ENCODE data around the gene SLC12A3.
A peak's percentile ranks its signal among the peaks of the same experiment; 100 is the strongest.

Gene SLC12A3

GRCh38 chr16:56921571-56921970 is 56.6 kb downstream of the SLC12A3 start:
- no peak overlapping the region for H3K27ac ChIP-seq (ENCODE audit: low read length)
- peaks cover 2% of the 10 kb centered on the region for H3K4me1 ChIP-seq (ENCODE audit: control insufficient read depth, insufficient read depth, low read length)
- H3K36me3 ChIP-seq (ENCODE audit: control insufficient read depth in 2 of 2, insufficient read depth in 2 of 2, low read length in 2 of 2): no peaks in the 10 kb centered on the region
- no peak overlapping the region for H3K4me3 ChIP-seq (ENCODE audit: low read length in 2 of 2)
- no peaks in the 10 kb centered on the region for H3K27me3 ChIP-seq (ENCODE audit: control insufficient read depth in 1 of 2, insufficient read depth in 2 of 2, low read length in 2 of 2)
- H3K9ac ChIP-seq (ENCODE audit: low read length in 2 of 2): no peak overlapping the region
- no peaks in the 10 kb centered on the region for H3K9me3 ChIP-seq (ENCODE audit: control insufficient read depth in 2 of 2, low read length in 2 of 2)

GRCh38 chr16:56923481-56924091 is 58.6 kb downstream of the SLC12A3 start:
- Histone ChIP-seq H3K27ac (ENCODE audit: low read length) (no peak overlapping the region), H3K4me1 (ENCODE audit: control insufficient read depth, insufficient read depth, low read length) (no peaks in the 10 kb centered on the region), H3K36me3 (ENCODE audit: control insufficient read depth in 2 of 2, insufficient read depth in 2 of 2, low read length in 2 of 2) (no peaks in the 10 kb centered on the region), H3K9me3 (ENCODE audit: control insufficient read depth in 2 of 2, low read length in 2 of 2) (no peaks in the 10 kb centered on the region), H3K4me3 (ENCODE audit: low read length in 2 of 2) (no peak overlapping the region), H3K9ac (ENCODE audit: low read length in 2 of 2) (no peak overlapping the region), H3K27me3 (ENCODE audit: control insufficient read depth in 1 of 2, insufficient read depth in 2 of 2, low read length in 2 of 2) (no peaks in the 10 kb centered on the region)

GRCh38 chr16:56927471-56927870 is 62.5 kb downstream of the SLC12A3 start:
- H3K36me3 ChIP-seq (ENCODE audit: control insufficient read depth in 2 of 2, insufficient read depth in 2 of 2, low read length in 2 of 2): no peaks in the 10 kb centered on the region
- no peak overlapping the region for H3K4me3 ChIP-seq (ENCODE audit: low read length in 2 of 2)
- H3K4me1 ChIP-seq (ENCODE audit: control insufficient read depth, insufficient read depth, low read length): peaks cover 5% of the 10 kb centered on the region
- H3K9me3 ChIP-seq (ENCODE audit: control insufficient read depth in 2 of 2, low read length in 2 of 2): no peaks in the 10 kb centered on the region
- H3K9ac ChIP-seq (ENCODE audit: low read length in 2 of 2): no peak overlapping the region
- no peak overlapping the region for H3K27ac ChIP-seq (ENCODE audit: low read length)
- no peaks in the 10 kb centered on the region for H3K27me3 ChIP-seq (ENCODE audit: control insufficient read depth in 1 of 2, insufficient read depth in 2 of 2, low read length in 2 of 2)

- H3K9ac ChIP-seq (ENCODE audit: low read length in 2 of 2): no peak overlapping the region
Observed at GRCh38 chr16:56929639-56930038, 64.6 kb downstream of the SLC12A3 start.

GRCh38 chr16:56930486-56931270 is 65.7 kb downstream of the SLC12A3 start:
- Histone ChIP-seq H3K9me3 (ENCODE audit: control insufficient read depth in 2 of 2, low read length in 2 of 2) (no peaks in the 10 kb centered on the region), H3K9ac (ENCODE audit: low read length in 2 of 2) (peak overlapping the region in 1 of 2 donors; percentile 69), H3K4me1 (ENCODE audit: control insufficient read depth, insufficient read depth, low read length) (peaks cover 17% of the 10 kb centered on the region), H3K27me3 (ENCODE audit: control insufficient read depth in 1 of 2, insufficient read depth in 2 of 2, low read length in 2 of 2) (no peaks in the 10 kb centered on the region), H3K27ac (ENCODE audit: low read length) (peak overlapping the region; percentile 97), H3K4me3 (ENCODE audit: low read length in 2 of 2) (peak overlapping the region in 1 of 2 donors; percentile 99), H3K36me3 (ENCODE audit: control insufficient read depth in 2 of 2, insufficient read depth in 2 of 2, low read length in 2 of 2) (peaks cover 4 to 7% of the 10 kb centered on the region in 2 donors)

More at GRCh38 chr16:56929639-56930038, 64.6 kb downstream of the SLC12A3 start:
- Histone ChIP-seq H3K4me3 (ENCODE audit: low read length in 2 of 2) (no peak overlapping the region), H3K36me3 (ENCODE audit: control insufficient read depth in 2 of 2, insufficient read depth in 2 of 2, low read length in 2 of 2) (no peaks in the 10 kb centered on the region), H3K9me3 (ENCODE audit: control insufficient read depth in 2 of 2, low read length in 2 of 2) (no peaks in the 10 kb centered on the region), H3K27ac (ENCODE audit: low read length) (no peak overlapping the region), H3K27me3 (ENCODE audit: control insufficient read depth in 1 of 2, insufficient read depth in 2 of 2, low read length in 2 of 2) (no peaks in the 10 kb centered on the region), H3K4me1 (ENCODE audit: control insufficient read depth, insufficient read depth, low read length) (peaks cover 9% of the 10 kb centered on the region)

GRCh38 chr16:56931271-56931891 is 66.4 kb downstream of the SLC12A3 start:
- H3K9ac ChIP-seq (ENCODE audit: low read length in 2 of 2): peak overlapping the region; percentile 69 to 84
- H3K9me3 ChIP-seq (ENCODE audit: control insufficient read depth in 2 of 2, low read length in 2 of 2): no peaks in the 10 kb centered on the region
- H3K27me3 ChIP-seq (ENCODE audit: control insufficient read depth in 1 of 2, insufficient read depth in 2 of 2, low read length in 2 of 2): no peaks in the 10 kb centered on the region
- peaks cover 10 to 11% of the 10 kb centered on the region in 2 donors for H3K36me3 ChIP-seq (ENCODE audit: control insufficient read depth in 2 of 2, insufficient read depth in 2 of 2, low read length in 2 of 2)
- peak overlapping the region; percentile 49 to 99 for H3K4me3 ChIP-seq (ENCODE audit: low read length in 2 of 2)
- H3K4me1 ChIP-seq (ENCODE audit: control insufficient read depth, insufficient read depth, low read length): peaks cover 17% of the 10 kb centered on the region
- H3K27ac ChIP-seq (ENCODE audit: low read length): peak overlapping the region; percentile 97

GRCh38 chr16:56931892-56932720 is 67.1 kb downstream of the SLC12A3 start, which contains the start of gene HERPUD1:
HERPUD1 (plus strand) TSS chr16:56932142; CDS start chr16:56932245, 103 bp downstream.
- H3K4me3 ChIP-seq (ENCODE audit: low read length in 2 of 2): peak within 1 kb of the TSS; percentile 98 to 99
- H3K9ac ChIP-seq (ENCODE audit: low read length in 2 of 2): peak within 1 kb of the TSS; percentile 96 to 97
- H3K9me3 ChIP-seq (ENCODE audit: control insufficient read depth in 2 of 2, low read length in 2 of 2): no peaks in the 10 kb centered on the region
- H3K36me3 ChIP-seq (ENCODE audit: control insufficient read depth in 2 of 2, insufficient read depth in 2 of 2, low read length in 2 of 2): peaks cover 17 to 18% of the 10 kb centered on the region in 2 donors
- H3K27me3 ChIP-seq (ENCODE audit: control insufficient read depth in 1 of 2, insufficient read depth in 2 of 2, low read length in 2 of 2): no peaks in the 10 kb centered on the region
- H3K27ac ChIP-seq (ENCODE audit: low read length): peak within 1 kb of the TSS; percentile 97
- peaks cover 17% of the 10 kb centered on the region for H3K4me1 ChIP-seq (ENCODE audit: control insufficient read depth, insufficient read depth, low read length)

- Histone ChIP-seq H3K27ac (ENCODE audit: low read length) (peak overlapping the region; percentile 97), H3K4me3 (ENCODE audit: low read length in 2 of 2) (peak overlapping the region; percentile 98 to 99), H3K9ac (ENCODE audit: low read length in 2 of 2) (peak overlapping the region; percentile 96 to 97), H3K27me3 (ENCODE audit: control insufficient read depth in 1 of 2, insufficient read depth in 2 of 2, low read length in 2 of 2) (no peaks in the 10 kb centered on the region), H3K36me3 (ENCODE audit: control insufficient read depth in 2 of 2, insufficient read depth in 2 of 2, low read length in 2 of 2) (peaks cover 21 to 24% of the 10 kb centered on the region in 2 donors), H3K4me1 (ENCODE audit: control insufficient read depth, insufficient read depth, low read length) (peaks cover 17% of the 10 kb centered on the region), H3K9me3 (ENCODE audit: control insufficient read depth in 2 of 2, low read length in 2 of 2) (no peaks in the 10 kb centered on the region)
Observed at GRCh38 chr16:56932721-56933619, 68.0 kb downstream of the SLC12A3 start.

- Histone ChIP-seq H3K36me3 (ENCODE audit: control insufficient read depth in 2 of 2, insufficient read depth in 2 of 2, low read length in 2 of 2) (peaks cover 28 to 35% of the 10 kb centered on the region in 2 donors), H3K4me1 (ENCODE audit: control insufficient read depth, insufficient read depth, low read length) (peaks cover 17% of the 10 kb centered on the region), H3K4me3 (ENCODE audit: low read length in 2 of 2) (peak overlapping the region; percentile 98 to 99), H3K9ac (ENCODE audit: low read length in 2 of 2) (peak overlapping the region; percentile 96 to 97), H3K9me3 (ENCODE audit: control insufficient read depth in 2 of 2, low read length in 2 of 2) (no peaks in the 10 kb centered on the region), H3K27me3 (ENCODE audit: control insufficient read depth in 1 of 2, insufficient read depth in 2 of 2, low read length in 2 of 2) (no peaks in the 10 kb centered on the region), H3K27ac (ENCODE audit: low read length) (peak overlapping the region; percentile 97)
Observed at GRCh38 chr16:56933828-56934598, 69.0 kb downstream of the SLC12A3 start.
